GM12873 (cell line): Measurements from ENCODE around the gene PITX2.

Experiments
- CTCF ChIP-seq: IDR thresholded peaks from 2 replicates; pipeline ENCODE4 v1.5.1; 2012; ENCODE audit warnings: low read depth, mild to moderate bottlenecking, moderate library complexity, low read length, control low read depth; ENCODE audit not compliant: insufficient read depth; ENCODE audit errors: missing control alignments

PITX2 gene

GRCh38 chr4:110595583-110595982 is 27.3 kb downstream of the PITX2 start:
- TF ChIP-seq CTCF, result no peak

- no peak for TF ChIP-seq CTCF
These were observed 33.6 kb downstream of the PITX2 start for GRCh38 chr4:110589297-110589696.

GRCh38 chr4:110587666-110588285 is 35.1 kb downstream of the PITX2 start:
- TF ChIP-seq CTCF, result no peak

- peak; percentile 44 for TF ChIP-seq CTCF
These were observed 36.6 kb downstream of the PITX2 start for GRCh38 chr4:110586131-110586850.
